K562 (cell line): ENCODE data around the gene SHC1. TPM values are rescaled to one million over a fixed set of nuclear protein-coding genes. Genes with fewer than 3 reads are reported as not detected.

Source experiments
- GATAD2A ChIP-seq: fragments of 450-650 bp; IDR thresholded peaks from 2 replicates; pipeline ENCODE4 v1.6.1; 2017
- HBP1 ChIP-seq: fragments of 450-650 bp; formaldehyde crosslinking; IDR thresholded peaks from 2 replicates; pipeline ENCODE4 v1.4.0; 2022; ENCODE audit warnings: missing genetic modification characterization
- KLF1 ChIP-seq: fragments of 450-650 bp; IDR thresholded peaks from 2 replicates; pipeline ENCODE4 v1.6.1; 2016; ENCODE audit warnings: missing genetic modification characterization, missing compliant biosample characterization
- MEIS2 ChIP-seq: fragments of 450-650 bp; IDR thresholded peaks from 2 replicates; pipeline ENCODE4 v1.6.1; 2014; ENCODE audit warnings: mild to moderate bottlenecking; ENCODE audit not compliant: partially characterized antibody
- NFRKB ChIP-seq: fragments of 450-650 bp; IDR thresholded peaks from 2 replicates; pipeline ENCODE4 v1.6.1; 2016; ENCODE audit warnings: low read depth
- NR4A1 ChIP-seq, 2 experiments: fragments of 250-450 bp in 1 of 2; fragments of 450-650 bp in 1 of 2; sonication (Bioruptor Pico) in 1 of 2; IDR thresholded peaks; 2 replicates each; pipeline versions ENCODE4 v1.4.0 to v1.6.1; 2016 to 2020; ENCODE audit warnings: mild to moderate bottlenecking in 2 of 2, missing compliant biosample characterization in 1 of 2, missing genetic modification characterization in 1 of 2, moderate library complexity in 1 of 2
- RBM25 ChIP-seq: fragments of 200-400 bp; formaldehyde crosslinking; IDR thresholded peaks from 2 replicates; pipeline ENCODE4 v1.6.1; 2018; ENCODE audit warnings: low read length, low read depth, moderate library complexity; ENCODE audit not compliant: severe bottlenecking
- RFX1 ChIP-seq: fragments of 450-650 bp; IDR thresholded peaks from 2 replicates; pipeline ENCODE4 v1.6.1; 2016; ENCODE audit warnings: mild to moderate bottlenecking, moderate library complexity
- ZC3H8 ChIP-seq: fragments of 450-650 bp; IDR thresholded peaks from 2 replicates; pipeline ENCODE4 v1.6.1; 2017
- ZNF253 ChIP-seq: fragments of 250-450 bp; sonication (Bioruptor Pico); conservative IDR thresholded peaks from 2 replicates; pipeline ENCODE4 v1.6.1; 2021; ENCODE audit warnings: mild to moderate bottlenecking
- ZNF407 ChIP-seq: fragments of 450-650 bp; IDR thresholded peaks from 2 replicates; pipeline ENCODE4 v1.6.1; 2016; ENCODE audit warnings: low read depth
- ZNF589 ChIP-seq: fragments of 200-800 bp; sonication (Bioruptor generic); IDR thresholded peaks from 2 replicates; pipeline ENCODE4 v1.6.1; 2016; ENCODE audit warnings: low read depth, missing genetic modification characterization, missing compliant biosample characterization
- ZNF668 ChIP-seq: fragments of 250-450 bp; sonication (Bioruptor Pico); IDR thresholded peaks from 2 replicates; pipeline ENCODE4 v1.8.0; 2022; ENCODE audit warnings: mild to moderate bottlenecking, inconsistent platforms
- polyA plus RNA-seq, 8 experiments: library from polyadenylated mRNA; depleted of rRNA in 4 of 8; stranded (reverse) in 5 of 8; unstranded in 3 of 8; fragments of >200 nt; fragmentation: Nextera tagmentation in 2 of 8; fragmentation: Illumina TruSeq in 1 of 8; extraction: Ambion mirVana in 2 of 8; extraction: Trizol in 1 of 8; gene quantifications; 2 replicates each; pipeline versions ENCODE4 v1.2.1 to v1.2.3, GENCODE V29; 2011 to 2014; ENCODE audit warnings: inconsistent platforms in 1 of 8, missing spikeins in 1 of 8
- total RNA-seq, 7 experiments: library from RNA; depleted of rRNA in 6 of 7; stranded (reverse); fragments of >200 nt in 6 of 7; fragmentation: Illumina TruSeq in 2 of 7; extraction: Trizol in 2 of 7; gene quantifications; 2 replicates each; pipeline versions ENCODE4 v1.2.1 to v1.2.3, GENCODE V29; 2011 to 2021; ENCODE audit warnings: low replicate concordance in 1 of 7
- TF ChIP-seq, protein P1 (sequence below): fragments of 450-650 bp; conservative IDR thresholded peaks from 2 replicates; pipeline ENCODE4 v1.6.1; 2016; ENCODE audit warnings: missing genetic modification characterization, low read depth, mild to moderate bottlenecking, missing compliant biosample characterization, moderate library complexity
- TF ChIP-seq, protein P2 (sequence below): sonication (generic); formaldehyde crosslinking; IDR thresholded peaks from 2 replicates; pipeline ENCODE4 v1.4.0; 2020; ENCODE audit warnings: mild to moderate bottlenecking, missing genetic modification reagents

The SHC1 gene
- total and polyA plus RNA-seq, 9 of the 15 experiments (the other 6 are each of a cell fraction or from before 2014, with no cell fraction given) = 4.1 to 113 (median 51.9) TPM

- TF ChIP-seq, protein P1, sequence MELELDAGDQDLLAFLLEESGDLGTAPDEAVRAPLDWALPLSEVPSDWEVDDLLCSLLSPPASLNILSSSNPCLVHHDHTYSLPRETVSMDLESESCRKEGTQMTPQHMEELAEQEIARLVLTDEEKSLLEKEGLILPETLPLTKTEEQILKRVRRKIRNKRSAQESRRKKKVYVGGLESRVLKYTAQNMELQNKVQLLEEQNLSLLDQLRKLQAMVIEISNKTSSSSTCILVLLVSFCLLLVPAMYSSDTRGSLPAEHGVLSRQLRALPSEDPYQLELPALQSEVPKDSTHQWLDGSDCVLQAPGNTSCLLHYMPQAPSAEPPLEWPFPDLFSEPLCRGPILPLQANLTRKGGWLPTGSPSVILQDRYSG (tag) = peak; percentile 74
- no peak for TF ChIP-seq NR4A1 (CRISPR knock-in tag; IDR thresholded peaks at IDR 0.05)
- peak; percentile 90; the same call in 1 of the 2 replicates for TF ChIP-seq NR4A1 (tag; IDR thresholded peaks at IDR 0.05)
- TF ChIP-seq GATAD2A = no peak
- TF ChIP-seq NFRKB = no peak; the same call in 1 of the 2 replicates
- TF ChIP-seq MEIS2 = no peak
- no peak for TF ChIP-seq ZNF407
- peak; percentile 72; the same call in 1 of the 2 replicates for TF ChIP-seq ZNF668 (CRISPR knock-in tag)
- TF ChIP-seq RFX1 = no peak
- peak; percentile 18 for TF ChIP-seq RBM25
- no peak for TF ChIP-seq ZNF589 (CRISPR knock-in tag)
- TF ChIP-seq KLF1 = no peak
- TF ChIP-seq, protein P2, sequence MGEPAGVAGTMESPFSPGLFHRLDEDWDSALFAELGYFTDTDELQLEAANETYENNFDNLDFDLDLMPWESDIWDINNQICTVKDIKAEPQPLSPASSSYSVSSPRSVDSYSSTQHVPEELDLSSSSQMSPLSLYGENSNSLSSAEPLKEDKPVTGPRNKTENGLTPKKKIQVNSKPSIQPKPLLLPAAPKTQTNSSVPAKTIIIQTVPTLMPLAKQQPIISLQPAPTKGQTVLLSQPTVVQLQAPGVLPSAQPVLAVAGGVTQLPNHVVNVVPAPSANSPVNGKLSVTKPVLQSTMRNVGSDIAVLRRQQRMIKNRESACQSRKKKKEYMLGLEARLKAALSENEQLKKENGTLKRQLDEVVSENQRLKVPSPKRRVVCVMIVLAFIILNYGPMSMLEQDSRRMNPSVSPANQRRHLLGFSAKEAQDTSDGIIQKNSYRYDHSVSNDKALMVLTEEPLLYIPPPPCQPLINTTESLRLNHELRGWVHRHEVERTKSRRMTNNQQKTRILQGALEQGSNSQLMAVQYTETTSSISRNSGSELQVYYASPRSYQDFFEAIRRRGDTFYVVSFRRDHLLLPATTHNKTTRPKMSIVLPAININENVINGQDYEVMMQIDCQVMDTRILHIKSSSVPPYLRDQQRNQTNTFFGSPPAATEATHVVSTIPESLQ (CRISPR knock-in tag) = no peak
- TF ChIP-seq ZC3H8 = no peak
- TF ChIP-seq ZNF253 (CRISPR knock-in tag) = no peak
- TF ChIP-seq HBP1 = no peak
These were observed 34.6 kb downstream of the SHC1 start (continued) for GRCh38 chr1:154935749-154936554.
